HEK293 (cell line): ENCODE results near the gene HOXB7.

ENCODE experiments used
- HOXA7 ChIP-seq: sonication (generic); formaldehyde crosslinking; IDR thresholded peaks from 2 replicates; pipeline ENCODE4 v1.8.1; 2022; ENCODE audit warnings: missing genetic modification reagents, borderline replicate concordance
- KLF1 ChIP-seq: fragments of 450-650 bp; formaldehyde crosslinking; IDR thresholded peaks from 2 replicates; pipeline ENCODE4 v1.5.1; 2016; ENCODE audit warnings: missing biosample characterization, missing genetic modification characterization
- KLF8 ChIP-seq: fragments of 450-650 bp; formaldehyde crosslinking; IDR thresholded peaks from 2 replicates; pipeline ENCODE4 v1.5.1; 2016; ENCODE audit warnings: missing biosample characterization, missing genetic modification characterization
- MYNN ChIP-seq: fragments of 450-650 bp; formaldehyde crosslinking; IDR thresholded peaks from 2 replicates; pipeline ENCODE4 v1.5.1; 2016; ENCODE audit warnings: missing biosample characterization, missing genetic modification characterization, borderline replicate concordance
- OVOL3 ChIP-seq: fragments of 450-650 bp; formaldehyde crosslinking; IDR thresholded peaks from 2 replicates; pipeline ENCODE4 v1.5.1; 2016; ENCODE audit warnings: missing biosample characterization, missing genetic modification characterization
- SCRT2 ChIP-seq: fragments of 450-650 bp; formaldehyde crosslinking; IDR thresholded peaks from 2 replicates; pipeline ENCODE4 v1.5.1; 2016; ENCODE audit warnings: missing biosample characterization, missing genetic modification characterization
- YY1 ChIP-seq: fragments of 450-650 bp; formaldehyde crosslinking; IDR thresholded peaks from 2 replicates; pipeline ENCODE4 v1.5.1; 2018; ENCODE audit warnings: missing biosample characterization, missing genetic modification characterization
- ZFP41 ChIP-seq: fragments of 450-650 bp; formaldehyde crosslinking; IDR thresholded peaks from 2 replicates; pipeline ENCODE4 v1.5.1; 2016; ENCODE audit warnings: missing biosample characterization, missing genetic modification characterization, borderline replicate concordance
- ZNF121 ChIP-seq: fragments of 450-650 bp; formaldehyde crosslinking; IDR thresholded peaks from 2 replicates; pipeline ENCODE4 v1.5.1; 2016; ENCODE audit warnings: missing biosample characterization, missing genetic modification characterization
- ZNF132 ChIP-seq: fragments of 450-650 bp; formaldehyde crosslinking; IDR thresholded peaks from 2 replicates; pipeline ENCODE4 v1.5.1; 2017; ENCODE audit warnings: missing biosample characterization, missing genetic modification characterization, borderline replicate concordance
- ZNF184 ChIP-seq: fragments of 450-650 bp; IDR thresholded peaks from 2 replicates; pipeline ENCODE4 v1.5.1; 2018; ENCODE audit warnings: missing biosample characterization, mild to moderate bottlenecking, missing genetic modification characterization
- ZNF221 ChIP-seq: fragments of 450-650 bp; formaldehyde crosslinking; IDR thresholded peaks from 2 replicates; pipeline ENCODE4 v1.5.1; 2017; ENCODE audit warnings: missing biosample characterization, missing genetic modification characterization, borderline replicate concordance
- ZNF223 ChIP-seq: fragments of 450-650 bp; formaldehyde crosslinking; IDR thresholded peaks from 2 replicates; pipeline ENCODE4 v1.5.1; 2016; ENCODE audit warnings: missing biosample characterization, missing genetic modification characterization
- ZNF341 ChIP-seq: fragments of 450-650 bp; formaldehyde crosslinking; IDR thresholded peaks from 2 replicates; pipeline ENCODE4; 2016; ENCODE audit warnings: low read depth, missing biosample characterization, missing genetic modification characterization
- ZNF354C ChIP-seq: fragments of 450-650 bp; formaldehyde crosslinking; IDR thresholded peaks from 2 replicates; pipeline ENCODE4 v1.5.1; 2016; ENCODE audit warnings: missing biosample characterization, missing genetic modification characterization, low read depth, borderline replicate concordance
- ZNF394 ChIP-seq: fragments of 450-650 bp; formaldehyde crosslinking; IDR thresholded peaks from 2 replicates; pipeline ENCODE4 v1.5.1; 2016; ENCODE audit warnings: missing biosample characterization, missing genetic modification characterization, mild to moderate bottlenecking, moderate library complexity, borderline replicate concordance
- ZNF48 ChIP-seq: fragments of 450-650 bp; formaldehyde crosslinking; IDR thresholded peaks from 2 replicates; pipeline ENCODE4 v1.5.1; 2016; ENCODE audit warnings: missing biosample characterization, missing genetic modification characterization
- ZNF488 ChIP-seq: fragments of 450-650 bp; formaldehyde crosslinking; IDR thresholded peaks from 2 replicates; pipeline ENCODE4 v1.5.1; 2016; ENCODE audit warnings: missing biosample characterization, missing genetic modification characterization
- ZNF621 ChIP-seq: fragments of 450-650 bp; formaldehyde crosslinking; IDR thresholded peaks from 2 replicates; pipeline ENCODE4 v1.5.1; 2017; ENCODE audit warnings: missing biosample characterization, missing genetic modification characterization
- ZNF626 ChIP-seq: fragments of 450-650 bp; sonication (Bioruptor Pico); formaldehyde crosslinking; IDR thresholded peaks from 2 replicates; pipeline ENCODE4 v1.5.1; 2018; ENCODE audit warnings: missing biosample characterization, missing genetic modification characterization, inconsistent platforms
- ZNF660 ChIP-seq: fragments of 450-650 bp; IDR thresholded peaks from 2 replicates; pipeline ENCODE4 v1.5.1; 2018; ENCODE audit warnings: missing biosample characterization, mild to moderate bottlenecking, missing genetic modification characterization
- ZNF707 ChIP-seq: fragments of 450-650 bp; formaldehyde crosslinking; IDR thresholded peaks from 2 replicates; pipeline ENCODE4 v1.5.1; 2016; ENCODE audit warnings: missing biosample characterization, missing genetic modification characterization
- ZNF837 ChIP-seq: fragments of 450-650 bp; formaldehyde crosslinking; IDR thresholded peaks from 2 replicates; pipeline ENCODE4 v1.5.1; 2016; ENCODE audit warnings: missing biosample characterization, missing genetic modification characterization
- TF ChIP-seq, protein P1 (sequence below): fragments of 450-650 bp; formaldehyde crosslinking; IDR thresholded peaks from 2 replicates; pipeline ENCODE4 v1.5.1; 2016; ENCODE audit warnings: missing biosample characterization, missing genetic modification characterization
- TF ChIP-seq, protein P2 (sequence below): fragments of 450-650 bp; formaldehyde crosslinking; IDR thresholded peaks from 2 replicates; pipeline ENCODE4 v1.5.1; 2017; ENCODE audit warnings: missing biosample characterization, missing genetic modification characterization
- TF ChIP-seq, protein P3 (sequence below): fragments of 450-650 bp; formaldehyde crosslinking; conservative IDR thresholded peaks from 2 replicates; pipeline ENCODE4 v1.5.1; 2016; ENCODE audit warnings: low read depth, missing biosample characterization, missing genetic modification characterization
- TF ChIP-seq, protein P4 (sequence below): fragments of 450-650 bp; formaldehyde crosslinking; IDR thresholded peaks from 2 replicates; pipeline ENCODE4 v1.5.1; 2016; ENCODE audit warnings: missing biosample characterization, missing genetic modification characterization
- TF ChIP-seq, protein P5 (sequence below): IDR thresholded peaks from 2 replicates; pipeline ENCODE4 v1.6.1; 2011; ENCODE audit warnings: mild to moderate bottlenecking, low read depth, low read length, borderline replicate concordance

HOXB7 gene

GRCh38 chr17:48624544-48625494 is 14.0 kb upstream of the HOXB7 start (continued):
- TF ChIP-seq, protein P1, sequence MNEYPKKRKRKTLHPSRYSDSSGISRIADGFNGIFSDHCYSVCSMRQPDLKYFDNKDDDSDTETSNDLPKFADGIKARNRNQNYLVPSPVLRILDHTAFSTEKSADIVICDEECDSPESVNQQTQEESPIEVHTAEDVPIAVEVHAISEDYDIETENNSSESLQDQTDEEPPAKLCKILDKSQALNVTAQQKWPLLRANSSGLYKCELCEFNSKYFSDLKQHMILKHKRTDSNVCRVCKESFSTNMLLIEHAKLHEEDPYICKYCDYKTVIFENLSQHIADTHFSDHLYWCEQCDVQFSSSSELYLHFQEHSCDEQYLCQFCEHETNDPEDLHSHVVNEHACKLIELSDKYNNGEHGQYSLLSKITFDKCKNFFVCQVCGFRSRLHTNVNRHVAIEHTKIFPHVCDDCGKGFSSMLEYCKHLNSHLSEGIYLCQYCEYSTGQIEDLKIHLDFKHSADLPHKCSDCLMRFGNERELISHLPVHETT (tag by site-specific recombination): no peak
- TF ChIP-seq ZNF707 (tag by site-specific recombination) (no peak), ZNF121 (tag by site-specific recombination) (no peak), ZNF132 (tag by site-specific recombination) (no peak), ZNF223 (tag by site-specific recombination) (no peak), ZNF341 (peak; percentile 76), ZFP41 (tag by site-specific recombination) (no peak), ZNF837 (0 out of 2 replicates have a peak, but pooled peaks have one; percentile 39), MYNN (no peak), ZNF660 (tag by site-specific recombination) (peak; percentile 49), ZNF221 (tag by site-specific recombination) (no peak), ZNF621 (tag by site-specific recombination) (no peak), KLF8 (peak; percentile 49), OVOL3 (tag by site-specific recombination) (no peak), HOXA7 (no peak), ZNF394 (tag by site-specific recombination) (no peak), ZNF626 (tag by site-specific recombination) (no peak), ZNF488 (tag by site-specific recombination) (no peak), KLF1 (tag by site-specific recombination) (0 out of 2 replicates have a peak, but pooled peaks have one; percentile 16), SCRT2 (peak; percentile 96), ZNF354C (tag by site-specific recombination) (no peak), ZNF48 (tag by site-specific recombination) (no peak), ZNF184 (tag by site-specific recombination) (no peak), YY1 (tag by site-specific recombination) (peak; percentile 19; the same call in 1 of the 2 replicates)
- TF ChIP-seq, protein P2, sequence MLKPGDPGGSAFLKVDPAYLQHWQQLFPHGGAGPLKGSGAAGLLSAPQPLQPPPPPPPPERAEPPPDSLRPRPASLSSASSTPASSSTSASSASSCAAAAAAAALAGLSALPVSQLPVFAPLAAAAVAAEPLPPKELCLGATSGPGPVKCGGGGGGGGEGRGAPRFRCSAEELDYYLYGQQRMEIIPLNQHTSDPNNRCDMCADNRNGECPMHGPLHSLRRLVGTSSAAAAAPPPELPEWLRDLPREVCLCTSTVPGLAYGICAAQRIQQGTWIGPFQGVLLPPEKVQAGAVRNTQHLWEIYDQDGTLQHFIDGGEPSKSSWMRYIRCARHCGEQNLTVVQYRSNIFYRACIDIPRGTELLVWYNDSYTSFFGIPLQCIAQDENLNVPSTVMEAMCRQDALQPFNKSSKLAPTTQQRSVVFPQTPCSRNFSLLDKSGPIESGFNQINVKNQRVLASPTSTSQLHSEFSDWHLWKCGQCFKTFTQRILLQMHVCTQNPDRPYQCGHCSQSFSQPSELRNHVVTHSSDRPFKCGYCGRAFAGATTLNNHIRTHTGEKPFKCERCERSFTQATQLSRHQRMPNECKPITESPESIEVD (tag by site-specific recombination): no peak
- TF ChIP-seq, protein P3, sequence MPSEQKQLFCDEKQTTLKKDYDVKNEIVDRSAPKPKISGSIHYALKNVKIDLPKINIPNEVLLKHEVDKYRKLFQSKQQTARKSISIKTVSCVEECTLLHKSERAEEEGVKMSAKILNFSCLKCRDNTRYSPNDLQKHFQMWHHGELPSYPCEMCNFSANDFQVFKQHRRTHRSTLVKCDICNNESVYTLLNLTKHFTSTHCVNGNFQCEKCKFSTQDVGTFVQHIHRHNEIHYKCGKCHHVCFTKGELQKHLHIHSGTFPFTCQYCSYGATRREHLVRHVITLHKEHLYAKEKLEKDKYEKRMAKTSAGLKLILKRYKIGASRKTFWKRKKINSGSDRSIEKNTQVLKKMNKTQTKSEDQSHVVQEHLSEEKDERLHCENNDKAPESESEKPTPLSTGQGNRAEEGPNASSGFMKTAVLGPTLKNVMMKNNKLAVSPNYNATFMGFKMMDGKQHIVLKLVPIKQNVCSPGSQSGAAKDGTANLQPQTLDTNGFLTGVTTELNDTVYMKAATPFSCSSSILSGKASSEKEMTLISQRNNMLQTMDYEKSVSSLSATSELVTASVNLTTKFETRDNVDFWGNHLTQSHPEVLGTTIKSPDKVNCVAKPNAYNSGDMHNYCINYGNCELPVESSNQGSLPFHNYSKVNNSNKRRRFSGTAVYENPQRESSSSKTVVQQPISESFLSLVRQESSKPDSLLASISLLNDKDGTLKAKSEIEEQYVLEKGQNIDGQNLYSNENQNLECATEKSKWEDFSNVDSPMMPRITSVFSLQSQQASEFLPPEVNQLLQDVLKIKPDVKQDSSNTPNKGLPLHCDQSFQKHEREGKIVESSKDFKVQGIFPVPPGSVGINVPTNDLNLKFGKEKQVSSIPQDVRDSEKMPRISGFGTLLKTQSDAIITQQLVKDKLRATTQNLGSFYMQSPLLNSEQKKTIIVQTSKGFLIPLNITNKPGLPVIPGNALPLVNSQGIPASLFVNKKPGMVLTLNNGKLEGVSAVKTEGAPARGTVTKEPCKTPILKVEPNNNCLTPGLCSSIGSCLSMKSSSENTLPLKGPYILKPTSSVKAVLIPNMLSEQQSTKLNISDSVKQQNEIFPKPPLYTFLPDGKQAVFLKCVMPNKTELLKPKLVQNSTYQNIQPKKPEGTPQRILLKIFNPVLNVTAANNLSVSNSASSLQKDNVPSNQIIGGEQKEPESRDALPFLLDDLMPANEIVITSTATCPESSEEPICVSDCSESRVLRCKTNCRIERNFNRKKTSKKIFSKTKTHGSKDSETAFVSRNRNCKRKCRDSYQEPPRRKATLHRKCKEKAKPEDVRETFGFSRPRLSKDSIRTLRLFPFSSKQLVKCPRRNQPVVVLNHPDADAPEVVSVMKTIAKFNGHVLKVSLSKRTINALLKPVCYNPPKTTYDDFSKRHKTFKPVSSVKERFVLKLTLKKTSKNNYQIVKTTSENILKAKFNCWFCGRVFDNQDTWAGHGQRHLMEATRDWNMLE (tag by site-specific recombination): no peak
- TF ChIP-seq, protein P4, sequence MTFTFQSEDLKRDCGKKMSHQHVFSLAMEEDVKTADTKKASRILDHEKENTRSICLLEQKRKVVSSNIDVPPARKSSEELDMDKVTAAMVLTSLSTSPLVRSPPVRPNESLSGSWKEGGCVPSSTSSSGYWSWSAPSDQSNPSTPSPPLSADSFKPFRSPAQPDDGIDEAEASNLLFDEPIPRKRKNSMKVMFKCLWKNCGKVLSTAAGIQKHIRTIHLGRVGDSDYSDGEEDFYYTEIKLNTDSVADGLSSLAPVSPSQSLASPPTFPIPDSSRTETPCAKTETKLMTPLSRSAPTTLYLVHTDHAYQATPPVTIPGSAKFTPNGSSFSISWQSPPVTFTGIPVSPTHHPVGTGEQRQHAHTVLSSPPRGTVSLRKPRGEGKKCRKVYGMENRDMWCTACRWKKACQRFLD: no peak
- TF ChIP-seq, protein P5, sequence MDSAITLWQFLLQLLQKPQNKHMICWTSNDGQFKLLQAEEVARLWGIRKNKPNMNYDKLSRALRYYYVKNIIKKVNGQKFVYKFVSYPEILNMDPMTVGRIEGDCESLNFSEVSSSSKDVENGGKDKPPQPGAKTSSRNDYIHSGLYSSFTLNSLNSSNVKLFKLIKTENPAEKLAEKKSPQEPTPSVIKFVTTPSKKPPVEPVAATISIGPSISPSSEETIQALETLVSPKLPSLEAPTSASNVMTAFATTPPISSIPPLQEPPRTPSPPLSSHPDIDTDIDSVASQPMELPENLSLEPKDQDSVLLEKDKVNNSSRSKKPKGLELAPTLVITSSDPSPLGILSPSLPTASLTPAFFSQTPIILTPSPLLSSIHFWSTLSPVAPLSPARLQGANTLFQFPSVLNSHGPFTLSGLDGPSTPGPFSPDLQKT: no peak
